22Rv1 (cell line): Measurements from ENCODE around the gene SMIM44.

ENCODE experiments used
- H3K27ac ChIP-seq: fragments of 450-650 bp; 2 replicates; pipeline ENCODE4 v1.5.1; 2017
- ZFX ChIP-seq: fragments of 450-650 bp; IDR thresholded peaks from 2 replicates; pipeline ENCODE4 v1.6.1; 2017; ENCODE audit warnings: antibody characterized with exemption, borderline replicate concordance
- TF ChIP-seq, protein P1 (sequence below): fragments of 450-650 bp; IDR thresholded peaks from 2 replicates; pipeline ENCODE4 v1.5.1; 2017; ENCODE audit warnings: mild to moderate bottlenecking

The SMIM44 gene

DNA sequence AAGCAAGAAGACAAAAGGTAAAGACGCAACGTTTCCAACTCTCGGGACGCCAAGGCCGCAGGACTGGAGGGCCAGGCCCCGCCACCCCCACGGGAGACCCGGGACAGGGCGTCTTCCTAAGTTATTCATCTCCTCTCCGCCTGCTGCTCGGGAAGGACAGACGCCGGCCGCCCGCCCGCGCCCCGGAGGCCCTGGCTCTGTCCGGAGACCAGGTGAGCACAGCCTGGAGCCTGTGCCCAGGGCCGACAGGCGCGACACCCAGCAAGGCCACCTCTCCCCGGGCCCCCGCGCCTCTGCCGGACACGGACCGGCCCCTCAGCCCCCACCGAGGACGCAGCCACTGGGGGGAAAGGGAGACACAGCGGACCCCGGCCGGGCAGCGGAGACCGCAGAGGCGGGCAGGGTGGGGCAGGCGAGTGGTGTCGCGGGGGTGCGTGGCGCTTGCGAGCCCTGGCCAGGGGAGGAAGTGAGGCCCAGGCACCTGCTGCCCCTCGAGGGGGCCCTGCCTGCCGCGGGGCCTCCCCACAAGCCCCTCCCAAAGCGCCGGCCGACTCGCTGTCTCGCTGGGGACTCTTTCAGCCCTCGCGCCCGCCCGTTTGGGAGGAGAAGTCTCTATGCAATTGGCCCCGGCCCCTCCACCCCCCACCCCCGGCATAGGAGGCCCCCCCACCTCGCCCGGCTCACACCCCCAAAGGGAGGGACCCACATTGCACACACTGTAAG is 20.1 kb downstream of the SMIM44 start:
- TF ChIP-seq, protein P1, sequence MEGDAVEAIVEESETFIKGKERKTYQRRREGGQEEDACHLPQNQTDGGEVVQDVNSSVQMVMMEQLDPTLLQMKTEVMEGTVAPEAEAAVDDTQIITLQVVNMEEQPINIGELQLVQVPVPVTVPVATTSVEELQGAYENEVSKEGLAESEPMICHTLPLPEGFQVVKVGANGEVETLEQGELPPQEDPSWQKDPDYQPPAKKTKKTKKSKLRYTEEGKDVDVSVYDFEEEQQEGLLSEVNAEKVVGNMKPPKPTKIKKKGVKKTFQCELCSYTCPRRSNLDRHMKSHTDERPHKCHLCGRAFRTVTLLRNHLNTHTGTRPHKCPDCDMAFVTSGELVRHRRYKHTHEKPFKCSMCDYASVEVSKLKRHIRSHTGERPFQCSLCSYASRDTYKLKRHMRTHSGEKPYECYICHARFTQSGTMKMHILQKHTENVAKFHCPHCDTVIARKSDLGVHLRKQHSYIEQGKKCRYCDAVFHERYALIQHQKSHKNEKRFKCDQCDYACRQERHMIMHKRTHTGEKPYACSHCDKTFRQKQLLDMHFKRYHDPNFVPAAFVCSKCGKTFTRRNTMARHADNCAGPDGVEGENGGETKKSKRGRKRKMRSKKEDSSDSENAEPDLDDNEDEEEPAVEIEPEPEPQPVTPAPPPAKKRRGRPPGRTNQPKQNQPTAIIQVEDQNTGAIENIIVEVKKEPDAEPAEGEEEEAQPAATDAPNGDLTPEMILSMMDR = no peak
- TF ChIP-seq ZFX = no peak
- H3K27ac ChIP-seq = no peak overlapping the region

DNA sequence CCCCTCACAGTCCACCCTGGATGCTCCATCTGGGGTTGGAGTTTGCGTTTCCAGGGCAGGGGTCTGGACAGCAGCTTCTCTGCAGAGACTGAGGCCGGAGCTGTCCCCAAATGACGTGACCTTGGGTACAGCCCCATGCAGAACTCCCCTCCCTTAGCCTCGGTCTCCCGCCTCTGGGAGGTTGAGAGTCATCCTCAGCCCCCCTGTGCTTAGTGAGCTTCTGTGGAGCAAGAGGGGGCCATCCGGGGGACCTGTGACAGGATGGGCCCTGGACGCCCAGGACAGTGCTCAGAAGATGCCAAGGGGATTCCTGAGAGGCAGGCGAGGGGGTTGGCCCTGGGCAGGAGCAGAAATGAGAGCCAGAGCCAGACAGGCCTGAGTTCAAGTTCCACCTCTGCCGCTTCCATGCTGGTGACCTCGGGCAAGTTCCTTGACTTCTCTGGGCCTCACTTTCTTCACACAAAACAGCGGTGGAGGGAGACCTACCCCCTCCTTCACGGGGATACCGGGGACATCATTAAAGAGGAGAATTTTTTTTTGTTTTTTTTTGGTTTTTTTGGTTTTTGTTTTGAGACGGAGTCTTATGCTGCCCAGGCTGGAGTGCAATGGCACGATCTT is 23.2 kb downstream of the SMIM44 start:
- TF ChIP-seq ZFX = no peak
- TF ChIP-seq, protein P1 = no peak
- no peak overlapping the region for H3K27ac ChIP-seq

DNA sequence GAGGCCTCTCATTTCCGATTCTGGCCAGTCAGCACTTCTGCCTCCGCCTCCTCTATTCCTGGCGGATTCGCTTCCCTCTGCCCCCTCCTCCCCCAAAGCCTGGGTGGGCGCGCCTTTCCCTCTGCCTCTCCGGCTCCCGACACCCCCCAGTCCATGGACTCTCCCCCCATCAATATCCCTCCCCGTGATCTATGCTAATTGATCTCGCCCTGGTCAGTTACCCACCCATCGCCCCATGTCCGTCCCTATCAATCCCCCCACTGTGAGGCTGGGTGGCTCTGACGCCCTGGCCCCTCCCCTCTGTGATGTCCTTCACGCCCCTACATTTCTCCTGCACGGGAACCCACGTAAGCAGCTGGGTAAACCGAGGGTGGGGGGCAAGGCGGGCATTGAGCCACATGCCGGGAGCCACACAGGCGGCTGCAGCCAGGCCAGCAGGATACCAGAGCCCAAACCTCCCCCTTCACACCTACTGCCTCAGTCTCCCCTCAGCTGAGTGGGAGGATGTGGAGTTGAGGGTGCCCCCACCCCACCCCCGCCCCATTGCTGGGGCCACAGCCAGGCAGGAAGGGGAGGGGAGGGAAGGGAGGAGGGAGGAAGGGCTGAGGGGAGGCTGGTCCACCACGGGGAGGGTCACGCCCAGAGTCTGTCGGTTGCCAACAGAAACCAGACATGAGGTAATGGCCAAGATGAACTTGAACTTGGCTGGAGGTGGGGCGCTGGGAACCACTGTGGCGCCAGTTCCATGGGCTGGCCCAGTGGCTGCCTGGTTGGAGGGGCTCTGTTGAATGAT is 24.0 kb downstream of the SMIM44 start:
- TF ChIP-seq ZFX = no peak
- TF ChIP-seq, protein P1 = no peak
- no peak overlapping the region for H3K27ac ChIP-seq

DNA sequence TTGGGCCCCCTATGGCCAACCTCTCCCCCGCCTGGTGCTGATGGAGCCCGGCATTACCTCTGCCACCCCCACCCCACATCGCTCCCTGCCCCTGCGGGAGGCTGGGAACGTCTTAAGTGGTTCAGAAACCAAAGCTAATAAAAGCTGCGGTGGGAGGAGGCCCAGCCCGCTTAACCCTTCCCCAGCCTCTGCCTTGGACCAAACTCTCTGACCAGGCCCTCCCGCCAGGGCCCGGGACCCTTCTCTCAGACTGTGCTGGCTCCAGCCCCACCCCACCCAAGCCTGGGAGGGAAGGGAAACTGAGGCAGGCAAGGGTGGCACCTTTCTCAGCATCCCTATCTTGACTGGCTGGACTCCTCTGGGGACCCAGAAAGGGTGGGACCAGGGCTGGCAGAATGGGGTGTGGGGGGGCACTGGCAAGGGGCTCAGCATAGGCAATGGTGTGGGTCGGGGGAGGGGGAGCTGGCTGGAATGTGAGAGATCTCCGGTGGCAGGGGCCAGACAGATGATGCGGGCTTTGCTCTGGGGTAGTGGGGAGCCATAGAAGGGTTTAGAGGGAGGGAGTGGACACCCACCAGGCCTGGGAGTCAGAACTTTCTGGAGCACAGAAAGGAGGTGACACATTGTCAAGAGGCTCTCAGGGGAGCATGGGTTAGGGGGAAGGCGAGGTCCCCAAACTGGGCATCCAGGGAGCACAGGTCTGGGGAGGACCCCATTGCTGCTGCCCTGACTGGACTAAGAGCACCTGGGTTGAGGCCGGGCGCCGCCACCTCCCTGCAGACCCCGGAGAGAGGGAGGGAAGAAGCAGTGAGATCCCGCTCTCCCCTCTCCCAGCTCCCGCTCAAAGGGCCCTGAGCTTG is 24.8 kb downstream of the SMIM44 start:
- TF ChIP-seq, protein P1 = no peak
- TF ChIP-seq ZFX = no peak
- H3K27ac ChIP-seq = no peak overlapping the region

DNA sequence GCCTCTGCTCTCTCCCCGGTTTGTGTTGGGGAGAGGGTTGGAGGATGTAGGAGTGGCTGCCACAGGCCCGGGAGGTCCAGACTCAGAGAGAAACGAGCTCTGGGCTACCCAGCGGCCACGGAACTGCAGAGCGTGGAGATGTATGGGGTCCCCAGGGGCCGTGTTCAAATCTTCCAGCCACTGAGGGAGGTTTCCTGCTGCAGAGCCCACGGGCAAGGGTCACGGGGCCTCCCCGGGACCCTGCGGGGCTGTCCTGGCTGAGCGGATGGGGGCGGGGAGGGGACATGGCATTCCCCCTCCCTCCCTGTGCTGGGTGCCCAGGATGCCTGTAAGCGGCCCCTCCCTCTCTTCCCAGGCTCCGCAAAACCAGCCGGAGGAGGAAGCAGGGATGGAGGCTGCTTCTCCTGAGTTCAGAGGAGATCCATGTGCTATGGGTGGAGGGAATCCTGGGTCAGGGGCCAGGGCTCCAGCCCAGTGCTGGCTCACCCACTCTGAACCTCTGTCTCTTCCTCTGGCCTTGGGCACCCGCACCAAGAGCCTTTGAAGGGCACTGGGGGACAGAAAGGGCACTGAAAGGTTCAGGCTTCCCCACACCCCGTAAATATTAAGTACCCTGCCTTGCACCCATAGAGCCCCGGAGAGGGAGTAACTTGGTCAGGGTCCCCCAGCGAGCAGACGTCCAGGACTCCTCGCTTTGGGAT is 25.6 kb downstream of the SMIM44 start:
- TF ChIP-seq, protein P1 = no peak
- TF ChIP-seq ZFX = no peak
- H3K27ac ChIP-seq = no peak overlapping the region

DNA sequence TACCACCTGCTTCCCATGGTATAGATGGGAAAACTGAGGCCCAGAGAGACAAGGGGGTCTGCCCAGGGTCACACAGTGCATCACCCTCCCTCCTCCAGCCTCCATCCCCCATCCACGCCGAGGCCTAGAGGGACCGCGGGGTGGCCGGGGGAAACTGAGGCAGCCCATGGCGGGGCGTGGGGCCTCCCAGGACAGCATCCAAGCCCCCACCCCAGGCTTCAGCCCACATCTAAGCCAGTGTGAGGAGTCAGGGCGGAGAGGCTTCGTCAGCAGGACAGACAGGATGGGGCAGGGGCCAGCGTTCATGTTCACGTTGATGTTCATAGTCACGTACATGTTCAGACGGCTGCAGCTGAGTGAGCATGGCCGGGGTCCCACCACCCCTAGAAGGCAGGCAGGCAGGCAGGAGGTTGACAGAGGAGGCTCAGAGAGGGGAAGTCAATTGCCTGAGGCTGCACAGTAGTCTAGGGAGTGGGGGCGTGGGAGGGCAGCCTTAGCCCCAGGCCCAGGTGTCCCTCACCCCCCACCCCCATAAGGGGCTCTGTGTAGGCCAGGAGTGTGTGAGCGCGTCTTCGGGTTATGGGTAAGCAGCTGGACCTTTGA is 26.2 kb downstream of the SMIM44 start:
- no peak overlapping the region for H3K27ac ChIP-seq
- no peak for TF ChIP-seq ZFX
- TF ChIP-seq, protein P1 = no peak
